NCI-H774 (cell line): ENCODE data around the gene WDR33.
"Not testable (repeated sequence)": the region's sequence is repeated elsewhere in the genome, so short reads cannot be mapped to it uniquely, and the experiment has no call there.

ENCODE experiments used
- DNase-seq: peaks from one replicate; lab custom pipeline; 2025; lab: John Stamatoyannopoulos, UW

Gene WDR33

GRCh38 chr2:127810156-127810618, 784 bp downstream of the WDR33 start:
- no peak for DNase-seq

GRCh38 chr2:127807678-127808353, 3.2 kb downstream of the WDR33 start:
- no peak for DNase-seq

- DNase-seq = not testable (repeated sequence)
Measured at GRCh38 chr2:127806860-127807259, 4.1 kb downstream of the WDR33 start.

GRCh38 chr2:127805491-127805890, 5.5 kb downstream of the WDR33 start:
- no peak for DNase-seq

GRCh38 chr2:127799926-127800325, 11.0 kb downstream of the WDR33 start:
- DNase-seq = no peak

- no peak for DNase-seq
Measured at GRCh38 chr2:127796389-127796788, 14.6 kb downstream of the WDR33 start.

- not testable (repeated sequence) for DNase-seq
Measured at GRCh38 chr2:127794901-127795300, 16.1 kb downstream of the WDR33 start.

GRCh38 chr2:127792805-127793204, 18.2 kb downstream of the WDR33 start:
- no peak for DNase-seq

- no peak for DNase-seq
Measured at GRCh38 chr2:127790694-127791529, 20.1 kb downstream of the WDR33 start.

- DNase-seq = no peak
Measured at GRCh38 chr2:127786048-127786809, 24.7 kb downstream of the WDR33 start.

GRCh38 chr2:127784965-127785518, 25.9 kb downstream of the WDR33 start:
- DNase-seq = no peak

- DNase-seq = no peak
Measured at GRCh38 chr2:127783101-127783500, 27.9 kb downstream of the WDR33 start.

- no peak for DNase-seq
Measured at GRCh38 chr2:127778850-127779249, 32.1 kb downstream of the WDR33 start.

- DNase-seq = no peak
Measured at GRCh38 chr2:127778447-127778846, 32.5 kb downstream of the WDR33 start.

GRCh38 chr2:127776122-127776780, 34.7 kb downstream of the WDR33 start:
- no peak for DNase-seq

GRCh38 chr2:127771756-127772155, 39.2 kb downstream of the WDR33 start:
- DNase-seq = no peak

GRCh38 chr2:127770973-127771735, 39.8 kb downstream of the WDR33 start:
- no peak for DNase-seq

- DNase-seq = not testable (repeated sequence)
Measured at GRCh38 chr2:127770534-127770933, 40.4 kb downstream of the WDR33 start.

- DNase-seq = no peak
Measured at GRCh38 chr2:127769587-127769986, 41.4 kb downstream of the WDR33 start.

GRCh38 chr2:127768775-127769479, 42.0 kb downstream of the WDR33 start:
- DNase-seq = no peak
